Mesenchymal stem cell (in vitro differentiated cells and primary cell): ENCODE data around the gene ME3.

Experiments used
- DNase-seq: peaks from one replicate; pipeline ENCODE4 v3.0.0-alpha.2; 2013
- H2AFZ ChIP-seq: one replicate; pipeline ENCODE4 v1.6.1; 2013; ENCODE audit warnings: low read depth, mild to moderate bottlenecking, control low read depth, inconsistent platforms, low read length, moderate library complexity
- H2AK5ac ChIP-seq: 2 replicates; pipeline ENCODE4 v1.6.1; 2013; ENCODE audit warnings: low read length, moderate library complexity, mild to moderate bottlenecking, inconsistent platforms; ENCODE audit not compliant: severe bottlenecking
- H2BK120ac ChIP-seq: one replicate; pipeline ENCODE4 v1.6.1; 2013; ENCODE audit warnings: low read depth, mild to moderate bottlenecking, inconsistent platforms, low read length, moderate library complexity
- H2BK12ac ChIP-seq, 2 experiments: one replicate each; pipeline ENCODE4 v1.6.1; 2013; ENCODE audit warnings: inconsistent platforms in 2 of 2, low read length in 2 of 2, mild to moderate bottlenecking in 2 of 2, moderate library complexity in 2 of 2, control low read depth in 1 of 2
- H2BK15ac ChIP-seq: one replicate; pipeline ENCODE4 v1.6.1; 2013; ENCODE audit warnings: mild to moderate bottlenecking, low read depth, inconsistent platforms; ENCODE audit not compliant: poor library complexity, severe bottlenecking
- H2BK5ac ChIP-seq: 2 replicates; pipeline ENCODE4 v1.6.1; 2013; ENCODE audit warnings: low read depth, mild to moderate bottlenecking, low read length, control low read depth, inconsistent platforms; ENCODE audit not compliant: poor library complexity, severe bottlenecking
- H3K14ac ChIP-seq, 2 experiments: one replicate each; pipeline ENCODE4 v1.6.1; 2013; ENCODE audit warnings: inconsistent platforms in 2 of 2, low read length in 2 of 2, control low read depth in 1 of 2, mild to moderate bottlenecking in 1 of 2, moderate library complexity in 1 of 2
- H3K18ac ChIP-seq, 2 experiments: one replicate each; pipeline ENCODE4 v1.6.1; 2013; ENCODE audit warnings: inconsistent platforms in 2 of 2, low read length in 2 of 2, control low read depth in 1 of 2, low read depth in 1 of 2, mild to moderate bottlenecking in 1 of 2
- H3K23ac ChIP-seq, 2 experiments: one replicate each; pipeline ENCODE4 v1.6.1; 2013; ENCODE audit warnings: inconsistent platforms in 2 of 2, low read length in 2 of 2, mild to moderate bottlenecking in 2 of 2, moderate library complexity in 2 of 2, control low read depth in 1 of 2
- H3K27ac ChIP-seq: 2 replicates; pipeline ENCODE4 v1.5.1; 2013; ENCODE audit warnings: mild to moderate bottlenecking, moderate library complexity, low read length, control low read depth, inconsistent platforms; ENCODE audit not compliant: poor library complexity, severe bottlenecking
- H3K27me3 ChIP-seq, 2 experiments: 2 replicates each; pipeline versions ENCODE4 v1.6.1 to v1.7.0; 2013; ENCODE audit warnings: low read length in 2 of 2, mild to moderate bottlenecking in 2 of 2, moderate library complexity in 2 of 2, control low read depth in 1 of 2, inconsistent platforms in 1 of 2; ENCODE audit not compliant: control insufficient read depth in 1 of 2, insufficient read depth in 1 of 2
- H3K36me3 ChIP-seq, 2 experiments: 2 replicates each; pipeline versions ENCODE4 v1.6.1 to v1.7.0; 2013; ENCODE audit warnings: low read length in 2 of 2, control low read depth in 1 of 2, inconsistent platforms in 1 of 2, low read depth in 1 of 2, mild to moderate bottlenecking in 1 of 2; ENCODE audit not compliant: insufficient read depth in 2 of 2, control insufficient read depth in 1 of 2
- H3K4ac ChIP-seq, 2 experiments: one replicate each; pipeline ENCODE4 v1.6.1; 2013; ENCODE audit warnings: inconsistent platforms in 2 of 2, low read length in 2 of 2, mild to moderate bottlenecking in 2 of 2, moderate library complexity in 2 of 2, control low read depth in 1 of 2, low read depth in 1 of 2
- H3K4me1 ChIP-seq: 2 replicates; pipeline ENCODE4 v1.6.1; 2013; ENCODE audit warnings: low read depth, low read length, control low read depth; ENCODE audit not compliant: control insufficient read depth, insufficient read depth
- H3K4me2 ChIP-seq: 2 replicates; pipeline ENCODE4 v1.6.1; 2013; ENCODE audit warnings: low read length, mild to moderate bottlenecking, inconsistent platforms; ENCODE audit not compliant: poor library complexity, severe bottlenecking
- H3K4me3 ChIP-seq, 2 experiments: 2 replicates each; pipeline versions ENCODE4 v1.5.1 to v1.7.0; 2013; ENCODE audit warnings: low read length in 2 of 2, mild to moderate bottlenecking in 2 of 2, control low read depth in 1 of 2, low read depth in 1 of 2; ENCODE audit not compliant: insufficient read depth in 1 of 2
- H3K79me1 ChIP-seq: replicated peaks from 2 replicates; pipeline ENCODE4 v1.6.1; 2013; ENCODE audit warnings: mild to moderate bottlenecking, control low read depth, low read length, inconsistent platforms; ENCODE audit not compliant: poor library complexity, severe bottlenecking
- H3K9ac ChIP-seq: 2 replicates; pipeline ENCODE4 v1.7.0; 2013; ENCODE audit warnings: mild to moderate bottlenecking, low read length, moderate library complexity
- H3K9me3 ChIP-seq: 2 replicates; pipeline ENCODE4 v1.7.0; 2013; ENCODE audit warnings: mild to moderate bottlenecking, low read length; ENCODE audit not compliant: control insufficient read depth
- H4K8ac ChIP-seq: one replicate; pipeline ENCODE4 v1.6.1; 2013; ENCODE audit warnings: inconsistent platforms, mild to moderate bottlenecking, low read length, moderate library complexity
- H4K91ac ChIP-seq: one replicate; pipeline ENCODE4 v1.6.1; 2013; ENCODE audit warnings: mild to moderate bottlenecking, low read length, inconsistent platforms
- WGBS: methylation state at CpG from one replicate; pipeline ENCODE4 v1.1.7; 2013; ENCODE audit warnings: mixed read lengths; 5-methylcytosine and 5-hydroxymethylcytosine counted together

Gene ME3

DNA sequence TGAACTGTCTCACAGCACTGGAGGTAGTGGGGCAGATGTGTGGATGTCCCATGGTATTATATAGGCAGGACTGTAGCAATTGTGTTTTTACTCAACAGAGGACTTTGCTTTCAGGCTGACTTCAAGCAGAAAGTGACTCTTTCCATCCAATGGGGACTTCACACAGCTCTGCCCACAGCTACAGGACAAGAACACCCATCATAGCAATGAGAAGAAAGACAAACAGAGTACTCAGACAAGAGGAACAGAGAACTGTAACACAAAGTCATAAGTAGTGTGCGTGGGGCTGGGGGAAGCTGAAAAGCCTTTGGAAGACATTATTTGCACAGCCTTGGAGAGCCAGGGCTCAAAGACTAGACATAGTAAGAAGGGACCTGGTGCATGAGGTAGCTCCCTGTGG lies 227.4 kb downstream of the ME3 start:
- Histone ChIP-seq H4K8ac (no peak overlapping the region), H3K23ac (no peak overlapping the region), H2BK15ac (no peak overlapping the region), H3K4me2 (no peak overlapping the region), H2AFZ (no peak overlapping the region), H3K79me1 (no peaks in the 10 kb centered on the region), H3K27ac (no peak overlapping the region), H3K4me1 (peaks cover 6% of the 10 kb centered on the region), H2BK5ac (no peak overlapping the region), H3K36me3 (peaks cover 9 to 11% of the 10 kb centered on the region in 2 experiments), H3K4me3 (no peak overlapping the region), H3K4ac (no peak overlapping the region), H4K91ac (no peak overlapping the region), H2BK12ac (no peak overlapping the region), H3K27me3 (no peaks in the 10 kb centered on the region), H3K18ac (no peak overlapping the region), H3K9me3 (no peaks in the 10 kb centered on the region), H2BK120ac (no peak overlapping the region), H3K9ac (no peak overlapping the region), H3K14ac (no peak overlapping the region), H2AK5ac (no peak overlapping the region)
- WGBS = 98% methylated on average over 1 of the region's 1 CpG
- DNase-seq = no peak

DNA sequence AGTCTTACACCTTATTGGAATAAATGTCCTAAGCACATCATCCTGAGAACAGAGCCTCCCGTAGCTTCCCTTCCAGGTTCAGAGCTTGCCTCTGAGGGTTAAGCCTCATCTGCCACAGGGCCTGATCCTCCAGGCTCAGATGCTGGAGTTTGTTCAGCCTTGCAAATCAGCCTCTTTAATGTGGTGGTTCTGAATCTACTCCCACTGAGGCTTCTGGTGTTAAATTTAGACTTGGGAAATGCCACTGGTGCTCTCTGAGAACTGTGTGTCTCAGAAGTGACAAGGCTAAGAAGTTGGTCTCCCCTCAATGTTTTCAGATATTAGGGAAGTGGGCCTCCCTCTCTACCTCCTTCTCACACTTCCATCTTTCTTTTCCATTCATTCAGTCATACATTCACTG lies 229.0 kb downstream of the ME3 start:
- no peak overlapping the region for H3K4ac ChIP-seq
- peak overlapping the region; percentile 47 for H3K9ac ChIP-seq
- 47% methylated on average over 1 of the region's 1 CpG for WGBS
- no peak overlapping the region for H4K8ac ChIP-seq
- H3K4me3 ChIP-seq = no peak overlapping the region
- H2BK15ac ChIP-seq = no peak overlapping the region
- peaks cover 9 to 11% of the 10 kb centered on the region in 2 experiments for H3K36me3 ChIP-seq
- peaks cover 6% of the 10 kb centered on the region for H3K4me1 ChIP-seq
- no peak overlapping the region for H4K91ac ChIP-seq
- H3K23ac ChIP-seq = no peak overlapping the region
- DNase-seq = no peak
- no peak overlapping the region for H3K14ac ChIP-seq
- no peaks in the 10 kb centered on the region for H3K27me3 ChIP-seq
- H2BK5ac ChIP-seq = no peak overlapping the region
- no peak overlapping the region for H3K27ac ChIP-seq
- H2AK5ac ChIP-seq = no peak overlapping the region
- H3K4me2 ChIP-seq = no peak overlapping the region
- no peak overlapping the region for H2BK120ac ChIP-seq
- H3K9me3 ChIP-seq = no peaks in the 10 kb centered on the region
- H2AFZ ChIP-seq = no peak overlapping the region
- no peak overlapping the region for H3K18ac ChIP-seq
- no peaks in the 10 kb centered on the region for H3K79me1 ChIP-seq
- no peak overlapping the region for H2BK12ac ChIP-seq

DNA sequence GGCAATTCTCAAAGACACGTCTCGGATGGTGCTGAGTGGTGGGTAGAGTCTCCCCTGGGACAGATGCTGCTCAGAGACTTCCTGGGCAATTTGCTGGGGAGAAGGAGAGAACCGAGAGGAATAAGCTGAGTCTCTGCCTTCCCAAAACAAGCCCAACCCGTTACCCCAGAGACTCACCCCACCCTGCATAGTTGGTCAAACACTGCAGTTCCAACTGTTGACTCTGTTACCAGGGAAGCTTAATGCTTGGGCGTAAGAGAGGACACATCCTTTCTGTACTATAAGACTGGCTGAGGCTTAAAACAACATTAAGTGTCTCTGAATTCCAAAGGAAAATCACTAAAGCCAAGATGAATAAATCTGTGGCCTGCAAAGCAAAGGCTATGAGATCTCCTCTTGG lies 229.6 kb downstream of the ME3 start:
- H4K91ac ChIP-seq = no peak overlapping the region
- no peak overlapping the region for H3K18ac ChIP-seq
- no peaks in the 10 kb centered on the region for H3K79me1 ChIP-seq
- H3K36me3 ChIP-seq = peaks cover 9 to 11% of the 10 kb centered on the region in 2 experiments
- H3K4me2 ChIP-seq = no peak overlapping the region
- H3K9ac ChIP-seq = peak overlapping the region; percentile 47
- H3K4me3 ChIP-seq = peak overlapping the region in 1 of 2 experiments; percentile 16
- no peak overlapping the region for H2BK15ac ChIP-seq
- no peak overlapping the region for H2AK5ac ChIP-seq
- H3K9me3 ChIP-seq = no peaks in the 10 kb centered on the region
- no peak overlapping the region for H2BK12ac ChIP-seq
- H3K14ac ChIP-seq = no peak overlapping the region
- H3K23ac ChIP-seq = no peak overlapping the region
- H3K27me3 ChIP-seq = no peaks in the 10 kb centered on the region
- no peak overlapping the region for H3K27ac ChIP-seq
- H2BK120ac ChIP-seq = no peak overlapping the region
- no peak for DNase-seq
- H3K4me1 ChIP-seq = peaks cover 6% of the 10 kb centered on the region
- H2AFZ ChIP-seq = no peak overlapping the region
- H4K8ac ChIP-seq = no peak overlapping the region
- 98% methylated on average over 4 of the region's 5 CpGs for WGBS
- H2BK5ac ChIP-seq = no peak overlapping the region
- H3K4ac ChIP-seq = no peak overlapping the region

DNA sequence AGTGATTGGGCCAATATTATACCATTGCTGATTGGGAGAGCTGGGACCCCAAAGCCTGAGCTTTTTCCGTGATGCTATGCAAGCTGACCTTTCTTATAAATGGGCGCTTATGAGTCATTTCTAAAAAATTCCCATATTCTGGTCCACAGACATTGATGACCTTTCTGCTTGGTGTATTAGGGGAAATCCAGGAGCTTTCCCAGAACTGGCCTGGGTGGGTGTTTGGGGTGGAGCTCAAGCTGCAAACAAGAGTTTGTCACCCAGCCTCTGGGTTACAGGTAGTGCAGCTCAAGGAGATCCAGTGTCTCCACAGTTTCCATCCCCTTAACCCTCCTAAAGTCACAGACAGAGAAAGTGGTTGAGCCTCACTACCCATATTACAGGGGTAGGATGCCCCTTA lies 230.0 kb downstream of the ME3 start:
- Histone ChIP-seq H3K4me2 (no peak overlapping the region), H2BK15ac (no peak overlapping the region), H4K8ac (no peak overlapping the region), H3K79me1 (no peaks in the 10 kb centered on the region), H3K9ac (peak overlapping the region; percentile 47), H3K18ac (no peak overlapping the region), H2BK12ac (no peak overlapping the region), H3K4ac (no peak overlapping the region), H3K14ac (no peak overlapping the region), H3K4me3 (peak overlapping the region in 1 of 2 experiments; percentile 16), H2AK5ac (no peak overlapping the region), H3K4me1 (peaks cover 6% of the 10 kb centered on the region), H2BK120ac (no peak overlapping the region), H3K9me3 (no peaks in the 10 kb centered on the region), H3K27ac (no peak overlapping the region), H4K91ac (no peak overlapping the region), H3K36me3 (peaks cover 9 to 11% of the 10 kb centered on the region in 2 experiments), H3K23ac (no peak overlapping the region), H2BK5ac (no peak overlapping the region), H2AFZ (no peak overlapping the region), H3K27me3 (no peaks in the 10 kb centered on the region)
- DNase-seq = peak; percentile 27
- WGBS = 60% methylated on average over 2 of the region's 2 CpGs
